Anterior cingulate cortex (tissue), 58 donors: ENCODE measurements around the gene RFX5.
"Not testable (repeated sequence)": the region's sequence is repeated elsewhere in the genome, so short reads cannot be mapped to it uniquely, and the experiment has no call there.

Source experiments
- DNase-seq, 58 donors: peaks; one replicate each; lab custom pipeline; 2025; lab: John Stamatoyannopoulos, UW

The RFX5 gene

DNA sequence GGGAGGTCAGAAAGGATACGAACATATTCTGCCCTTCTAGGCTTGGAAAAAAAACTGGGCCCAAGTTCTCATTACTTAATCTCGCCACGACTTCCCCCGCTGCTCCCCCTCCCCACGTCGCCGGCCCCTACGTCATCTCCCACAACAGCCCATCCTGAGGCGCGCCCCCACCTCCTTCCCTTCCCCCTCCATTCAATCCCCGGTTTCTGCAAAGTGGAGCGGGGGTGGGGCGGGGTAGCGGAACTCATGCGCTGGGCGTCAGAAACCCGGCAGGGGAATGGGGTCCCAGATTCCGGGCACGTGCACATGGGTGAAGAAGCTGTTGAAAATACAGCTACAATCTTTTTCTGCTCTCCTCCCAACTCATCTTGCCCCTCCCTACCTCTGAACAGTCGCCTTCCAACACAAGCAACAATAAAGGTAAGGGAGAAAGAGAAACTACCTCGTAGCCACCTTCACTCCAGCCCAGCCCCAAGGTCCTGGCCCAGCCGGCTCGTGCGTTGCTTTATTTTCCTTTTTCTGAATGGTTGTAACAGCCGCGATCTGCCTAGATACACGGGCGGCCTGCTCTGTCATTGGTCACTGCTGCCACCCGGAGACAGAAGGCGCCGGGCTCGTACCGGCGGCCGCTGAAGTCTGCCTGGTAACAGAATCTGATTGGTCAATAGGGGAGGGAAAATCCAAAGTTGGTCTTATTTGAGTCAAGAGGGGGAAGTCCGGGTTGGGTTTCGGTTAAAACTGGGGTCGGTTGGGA lies at the start of gene RFX5:
Gene RFX5 (minus strand): TSS at position 484 of the 754 bp plus-strand sequence. CDS start 932 bp downstream, outside the sequence.
- peak; percentile 57 to 98 (median 91) for DNase-seq

DNA sequence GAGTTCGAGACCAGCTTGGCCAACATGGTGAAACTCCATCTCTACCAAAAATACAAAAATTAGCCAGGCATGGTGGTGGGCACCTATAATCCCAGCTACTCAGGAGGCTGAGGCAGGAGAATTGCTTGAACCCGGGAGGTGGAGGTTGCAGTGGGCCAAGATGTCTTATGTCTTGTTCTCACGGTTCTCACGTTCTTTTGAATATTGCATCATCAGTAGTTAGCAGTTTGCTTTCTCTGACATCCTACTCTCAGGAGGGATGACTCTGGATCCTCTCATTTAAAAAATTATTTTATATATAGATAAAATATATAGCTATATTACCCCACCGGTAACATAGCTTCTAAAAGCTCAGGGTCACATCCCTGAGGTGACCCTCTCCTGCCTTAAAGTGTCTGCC lies 49.2 kb upstream of the RFX5 start:
- DNase-seq = not testable (repeated sequence)

DNA sequence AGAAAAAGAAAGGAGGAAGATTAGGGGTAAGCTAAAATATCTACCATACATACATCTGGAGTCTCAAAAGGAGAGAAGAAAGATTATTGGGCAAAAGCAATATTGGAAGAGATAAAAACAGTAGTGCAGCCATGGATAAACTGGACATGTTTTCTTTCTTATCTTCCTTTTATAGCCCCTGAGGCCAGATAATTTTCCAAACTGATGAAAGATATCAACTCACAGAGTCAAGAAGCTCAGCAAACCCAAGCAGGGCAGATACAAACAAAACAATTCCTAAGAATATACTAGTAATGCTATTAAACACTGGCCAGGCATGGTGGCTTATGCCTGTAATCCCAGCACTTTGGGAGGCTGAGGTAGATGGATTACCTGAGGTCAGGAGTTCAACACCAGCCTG lies 46.5 kb upstream of the RFX5 start:
- no peak for DNase-seq

DNA sequence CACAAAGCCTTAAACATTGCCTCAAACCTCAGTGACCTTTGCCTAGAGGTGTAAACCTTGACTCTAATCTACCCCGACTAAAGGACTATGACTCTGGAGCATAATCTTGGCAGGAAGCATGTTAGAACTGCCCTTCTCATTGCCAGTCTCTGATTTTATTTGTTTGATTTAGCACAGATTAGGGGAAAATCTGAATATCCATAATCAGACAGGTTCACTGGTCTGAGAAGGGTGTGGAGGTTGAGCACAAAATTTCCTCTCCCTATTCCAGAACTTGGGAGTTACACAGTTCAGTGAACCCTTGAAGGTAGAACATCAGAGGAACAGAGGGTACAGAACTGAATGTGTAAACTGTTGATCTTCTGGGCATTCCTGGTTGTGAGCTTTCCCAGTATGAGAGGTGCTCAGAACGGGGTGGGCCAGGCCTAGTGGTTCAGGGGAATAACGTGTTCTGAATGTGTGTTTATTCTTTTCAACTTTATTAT lies 44.1 kb upstream of the RFX5 start:
- DNase-seq = no peak

DNA sequence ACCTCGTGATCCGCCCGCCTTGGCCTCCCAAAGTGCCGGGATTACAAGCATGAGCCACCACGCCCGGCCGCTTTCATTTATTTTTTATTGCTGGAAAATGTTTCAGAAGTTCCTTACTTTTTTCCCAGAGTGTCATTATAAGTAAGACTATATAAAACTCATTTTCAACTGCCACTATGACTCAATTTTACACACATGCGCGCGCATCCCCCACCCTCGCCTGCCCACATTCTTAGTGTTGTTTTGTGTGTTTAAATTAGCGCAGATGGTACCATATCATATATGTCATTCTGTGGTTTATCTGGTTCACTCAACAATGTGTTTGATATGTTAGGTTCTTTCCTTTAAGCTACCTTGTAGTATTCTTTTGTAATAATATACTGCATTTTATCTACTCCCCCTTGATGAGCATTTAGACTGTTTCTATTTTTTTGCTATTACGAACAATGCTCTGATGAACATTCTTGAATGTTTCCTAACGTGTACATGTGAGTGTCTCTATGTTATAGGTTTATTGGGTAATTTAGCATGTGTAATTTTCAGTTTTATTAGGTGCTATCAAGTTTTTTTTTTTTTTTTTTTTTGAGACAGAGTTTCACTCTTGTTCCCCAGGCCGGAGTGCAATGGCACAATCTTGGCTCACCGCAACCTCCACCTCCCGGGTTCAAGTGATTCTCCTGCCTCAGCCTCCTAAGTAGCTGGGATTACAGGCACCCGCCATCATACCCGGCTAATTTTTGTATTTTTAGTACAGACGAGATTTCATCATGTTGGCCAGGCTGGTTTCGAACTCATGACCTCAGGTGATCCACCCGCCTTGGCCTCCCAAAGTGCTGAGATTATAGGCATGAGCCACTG lies 43.4 kb upstream of the RFX5 start:
- not testable (repeated sequence) for DNase-seq

DNA sequence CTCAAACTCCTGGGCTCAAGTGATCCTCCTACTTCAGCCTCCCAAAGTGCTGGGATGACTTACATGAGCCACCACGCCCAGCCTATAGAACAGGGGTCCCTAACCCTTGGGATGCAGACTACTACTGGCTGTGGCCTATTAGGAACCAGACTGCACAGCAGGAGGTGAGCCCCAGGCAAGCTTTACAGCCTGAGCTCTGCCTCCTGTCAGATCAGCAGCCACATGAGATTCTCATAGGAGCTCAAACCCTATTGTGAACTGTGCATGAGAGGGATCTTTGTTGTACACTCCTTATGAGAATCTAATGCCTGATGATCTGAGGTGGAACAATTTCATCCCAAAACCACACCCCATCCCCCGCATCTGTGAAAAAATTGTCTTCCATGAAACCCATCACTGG lies 39.0 kb upstream of the RFX5 start:
- no peak for DNase-seq

DNA sequence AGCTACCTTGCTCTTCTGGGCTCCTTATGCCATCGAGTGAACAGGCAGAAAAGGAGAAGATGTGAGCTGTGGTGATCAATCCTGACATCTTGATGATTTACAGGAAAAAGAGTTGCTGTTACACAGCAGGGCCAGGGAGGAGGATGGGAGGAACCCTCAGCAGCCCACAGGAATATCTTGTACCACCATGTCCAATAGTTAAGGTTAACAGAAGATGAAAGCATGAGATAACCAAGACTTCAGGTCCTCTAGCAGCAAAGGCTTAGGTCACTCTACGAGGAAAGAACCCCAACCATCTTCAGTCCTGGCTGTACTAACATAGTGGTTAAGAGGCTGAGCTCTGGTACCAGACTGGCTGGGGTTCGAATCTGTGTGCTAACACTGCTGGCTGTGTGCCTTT lies 37.5 kb upstream of the RFX5 start:
- DNase-seq = no peak

DNA sequence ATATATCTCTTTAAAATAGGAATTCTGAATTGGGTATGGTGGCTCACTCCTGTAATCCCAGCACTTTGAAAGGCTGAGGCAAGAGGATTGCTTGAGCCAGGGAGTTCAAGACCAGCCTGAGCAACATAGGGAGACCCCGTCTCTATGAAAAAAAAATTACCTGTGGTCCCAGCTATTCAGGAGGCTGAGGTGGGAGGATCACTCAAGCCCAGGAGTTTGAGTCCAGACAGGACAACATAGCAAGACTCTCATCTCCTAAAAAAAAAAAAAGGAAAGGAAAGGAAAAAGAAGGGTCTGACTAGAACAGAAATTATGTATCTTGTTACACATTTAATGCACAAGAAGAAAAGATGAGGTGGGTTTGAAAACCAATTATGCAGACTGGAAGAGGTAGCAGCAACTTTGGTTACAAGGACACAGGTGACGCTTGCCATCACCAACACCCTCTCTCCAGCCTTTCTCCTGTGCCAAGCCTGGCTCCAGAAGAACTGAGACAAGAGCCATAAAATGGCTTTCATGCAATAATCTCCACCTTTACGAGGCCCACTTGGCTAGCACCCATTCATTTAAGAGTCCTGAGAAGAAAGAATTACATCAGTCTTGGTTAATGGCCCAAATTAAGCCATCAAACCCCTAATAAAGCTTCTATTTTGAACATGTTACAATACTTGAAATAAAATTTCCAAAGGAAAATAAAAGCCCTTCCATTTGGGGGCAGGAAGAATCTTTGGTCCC lies 30.3 kb upstream of the RFX5 start:
- no peak for DNase-seq

DNA sequence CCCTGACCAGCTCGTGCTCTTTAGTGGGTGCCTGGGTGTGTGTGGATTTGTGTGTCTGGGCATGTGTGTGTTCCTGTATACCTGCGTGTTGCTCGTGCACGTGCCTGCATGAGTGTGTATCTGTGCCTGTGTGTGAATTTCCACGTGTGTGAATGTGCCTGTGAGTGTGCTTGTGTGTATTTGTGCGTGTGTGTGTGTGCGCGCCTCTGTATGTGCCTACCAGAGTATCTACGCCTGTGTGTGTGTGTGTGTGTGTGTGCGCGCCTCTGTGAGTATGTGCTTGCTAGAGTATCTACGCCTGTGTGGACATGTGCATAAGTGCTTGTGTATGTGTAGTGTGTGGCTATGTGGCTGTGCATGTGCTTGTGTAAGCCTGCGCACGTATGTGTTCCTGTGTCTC lies 26.1 kb upstream of the RFX5 start:
- DNase-seq = no peak

DNA sequence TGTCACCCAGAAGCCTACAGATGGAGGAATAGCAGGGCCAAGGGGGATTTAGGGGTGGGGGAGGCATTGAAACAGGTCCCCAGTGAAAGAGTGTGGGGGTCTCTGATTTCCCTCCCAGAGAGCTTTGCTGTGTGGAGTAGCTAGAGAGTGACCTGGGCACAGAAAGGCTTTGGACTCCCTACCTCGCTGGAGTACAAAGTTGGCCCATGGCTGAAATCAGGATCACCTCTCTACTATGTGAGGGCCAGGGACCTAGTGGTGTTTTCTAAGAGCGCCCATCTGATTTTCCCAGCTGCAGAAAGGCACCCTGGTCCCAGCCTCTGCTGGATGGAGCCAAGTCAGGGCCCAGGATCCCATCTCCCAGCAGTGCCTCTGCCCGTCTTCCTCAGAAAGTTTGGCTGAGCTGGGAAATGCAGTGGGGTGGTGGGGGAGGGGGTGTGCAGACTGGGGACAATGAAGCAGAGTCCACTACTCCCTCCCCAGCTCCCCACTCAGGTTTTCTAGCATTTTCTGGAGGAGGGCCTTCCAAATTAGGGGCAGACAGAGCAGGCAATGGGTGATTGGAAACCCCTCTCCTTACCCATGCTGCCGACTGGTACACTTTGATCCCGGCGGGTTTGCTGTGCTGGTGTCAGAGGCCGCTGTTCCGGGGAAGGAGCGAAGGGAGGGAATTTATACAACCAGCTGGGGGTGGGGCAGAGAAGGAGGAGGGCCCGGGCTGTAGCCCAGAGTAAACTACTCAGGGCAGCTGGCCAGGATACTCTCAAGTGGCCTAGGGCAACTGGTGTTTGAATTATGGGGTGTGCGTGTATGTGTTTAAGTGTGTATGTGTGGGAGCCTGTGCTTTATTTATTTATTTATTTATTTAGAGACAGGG lies 25.2 kb upstream of the RFX5 start, which contains the start of gene SELENBP1:
Gene SELENBP1 (minus strand): TSS at position 648 of the 877 bp plus-strand sequence. CDS start 64 bp downstream, at position 584.
- DNase-seq = peak in 54 of 58 donors; percentile 3 to 76 (median 53)

DNA sequence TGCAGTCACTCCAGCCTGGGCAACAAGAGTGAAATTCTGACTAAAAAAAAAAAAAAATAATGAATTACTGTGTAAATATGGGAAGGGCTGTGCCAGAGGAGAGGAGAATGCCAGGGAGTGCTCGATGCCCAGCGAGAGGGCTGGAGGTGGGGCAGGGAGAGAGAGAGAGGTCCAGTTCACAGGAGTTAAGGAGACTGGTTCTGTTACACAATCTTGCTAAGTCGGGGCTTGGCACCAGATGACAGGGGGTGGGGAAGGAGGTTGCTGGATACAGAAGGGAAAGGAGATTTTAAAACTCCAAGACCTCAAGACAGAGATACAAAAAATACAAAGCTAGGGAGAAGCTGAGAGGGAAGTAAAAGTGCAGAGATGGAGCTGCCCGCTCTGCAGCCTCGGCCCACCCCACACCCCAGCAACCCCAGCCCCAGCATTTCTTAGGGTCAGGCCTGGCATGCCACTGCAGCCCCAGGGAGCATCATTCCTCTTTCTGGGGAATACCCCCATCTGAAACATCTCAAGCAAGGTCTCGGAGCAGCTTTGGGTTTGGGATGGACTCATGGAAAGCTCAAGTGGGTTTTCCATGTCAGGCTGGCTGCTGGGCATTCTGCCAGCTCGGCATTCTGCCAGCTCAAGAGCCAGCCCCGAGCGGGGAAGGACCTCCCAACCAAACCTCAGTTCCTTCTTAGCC lies 24.5 kb upstream of the RFX5 start:
- DNase-seq = peak in 53 of 58 donors; percentile 7 to 76 (median 44)

DNA sequence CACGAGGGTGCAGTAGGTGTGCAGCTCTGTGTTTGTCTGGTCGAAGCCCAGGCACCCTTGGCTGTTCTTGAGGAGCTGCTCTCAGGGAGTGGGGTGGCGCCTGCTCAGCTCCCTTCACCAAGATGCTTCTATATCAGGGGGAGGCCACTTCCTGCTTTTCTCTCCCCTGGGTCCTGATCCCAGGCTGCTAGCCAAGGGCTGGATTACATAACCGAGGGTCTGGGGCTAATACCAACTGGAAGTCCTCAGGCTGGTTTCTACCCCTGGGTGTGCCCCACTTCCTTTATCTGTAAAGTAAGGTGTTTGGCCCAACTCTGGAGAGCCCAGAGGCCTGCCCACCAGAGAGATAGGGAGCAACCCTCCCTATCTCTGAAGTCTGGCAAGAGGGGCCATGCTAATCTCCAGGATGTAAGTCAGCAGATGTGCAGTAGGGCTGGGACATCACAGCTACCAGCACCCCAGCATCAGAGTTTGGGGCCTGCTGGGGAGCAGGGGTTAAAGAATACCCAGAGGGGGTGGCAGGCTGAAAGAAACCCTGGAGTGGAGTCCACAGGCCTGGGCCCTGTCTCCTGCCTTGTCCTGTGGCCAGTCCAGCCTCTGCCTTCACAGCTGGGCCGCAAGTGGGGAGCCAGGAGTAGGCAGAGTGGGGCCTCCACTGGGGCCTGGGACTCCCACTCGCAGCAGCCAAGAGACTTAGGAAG lies 23.3 kb upstream of the RFX5 start:
- peak in 1 of 58 donors; percentile 2 for DNase-seq

DNA sequence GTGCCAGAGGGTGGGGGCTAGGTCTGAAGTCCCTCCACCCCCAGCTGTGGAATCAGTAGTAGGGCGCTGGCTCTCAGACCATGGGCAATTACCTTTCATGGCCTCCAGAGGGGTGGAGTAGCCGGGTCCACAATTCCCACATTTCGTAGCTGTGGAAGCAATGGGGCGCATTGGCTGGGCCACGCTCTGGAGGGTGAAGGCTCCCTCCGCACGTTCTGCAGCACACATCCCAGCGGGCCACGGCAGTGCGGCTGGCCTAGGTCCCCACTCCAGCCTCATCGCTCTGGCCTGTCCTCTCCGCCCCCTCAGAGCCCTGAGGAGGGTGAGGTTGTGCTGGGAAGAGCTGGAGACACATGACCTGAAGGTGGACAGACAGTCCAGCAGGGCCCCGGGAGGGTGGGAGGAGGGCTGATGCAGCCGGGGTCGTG lies 22.6 kb upstream of the RFX5 start:
- no peak for DNase-seq

DNA sequence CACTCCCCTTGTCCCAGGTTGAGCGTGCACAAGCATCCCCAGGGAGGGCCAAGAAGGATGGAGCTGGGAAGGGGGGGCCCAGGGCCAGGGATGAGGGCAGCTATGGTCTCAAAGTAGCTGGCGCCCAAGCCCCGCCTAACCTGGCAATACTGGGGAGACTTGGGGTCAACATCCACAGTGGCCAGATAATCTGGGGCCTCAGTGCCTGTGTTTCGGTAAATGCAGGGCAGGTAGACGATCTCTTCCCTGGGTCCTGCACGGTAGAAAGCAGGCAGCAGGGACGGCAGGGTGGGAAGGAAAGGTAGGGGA lies 22.2 kb upstream of the RFX5 start:
- no peak for DNase-seq

DNA sequence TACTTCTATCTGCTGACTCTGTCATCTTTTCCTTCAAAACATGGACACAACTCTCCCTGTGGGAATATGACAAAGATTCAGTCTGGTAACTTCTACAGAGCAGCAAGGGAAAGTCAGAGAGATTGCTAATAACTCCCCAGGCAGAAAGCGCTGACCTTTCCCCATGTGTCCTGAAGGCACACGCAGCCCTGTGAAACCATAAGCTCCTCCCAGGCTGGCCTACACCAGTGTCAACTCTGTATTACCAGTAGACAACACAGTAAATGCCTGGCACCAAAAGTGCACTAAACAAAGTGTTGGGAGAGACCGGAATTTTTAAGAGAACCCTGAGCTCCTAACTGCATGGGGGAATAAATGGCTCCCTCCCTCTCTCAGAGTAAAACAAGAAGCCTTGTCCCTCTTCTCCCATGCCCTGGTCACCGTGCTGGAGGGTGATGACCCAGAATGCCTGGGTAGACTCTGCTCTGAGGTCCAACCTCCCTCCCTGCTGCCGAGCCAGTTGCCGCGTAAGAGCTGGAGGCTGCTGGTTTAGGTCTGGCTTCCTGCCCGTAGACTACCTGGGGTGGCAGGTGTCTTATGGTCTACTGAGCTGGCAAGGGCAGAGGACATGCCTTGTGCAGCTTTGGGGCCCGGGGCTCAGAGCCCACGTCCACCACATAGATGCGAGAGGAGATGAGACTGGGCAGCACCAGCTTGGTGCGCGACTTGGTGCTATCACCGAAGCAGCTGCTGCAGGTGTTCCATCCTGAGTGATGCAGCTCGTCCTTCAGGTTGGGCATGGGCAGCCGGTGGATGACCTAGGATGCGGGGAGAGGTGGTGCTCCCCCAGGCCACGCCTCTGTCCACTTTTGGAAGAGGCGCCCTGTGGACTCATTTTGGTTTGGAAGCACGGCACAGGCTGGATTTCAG lies 21.6 kb upstream of the RFX5 start:
- DNase-seq = no peak

DNA sequence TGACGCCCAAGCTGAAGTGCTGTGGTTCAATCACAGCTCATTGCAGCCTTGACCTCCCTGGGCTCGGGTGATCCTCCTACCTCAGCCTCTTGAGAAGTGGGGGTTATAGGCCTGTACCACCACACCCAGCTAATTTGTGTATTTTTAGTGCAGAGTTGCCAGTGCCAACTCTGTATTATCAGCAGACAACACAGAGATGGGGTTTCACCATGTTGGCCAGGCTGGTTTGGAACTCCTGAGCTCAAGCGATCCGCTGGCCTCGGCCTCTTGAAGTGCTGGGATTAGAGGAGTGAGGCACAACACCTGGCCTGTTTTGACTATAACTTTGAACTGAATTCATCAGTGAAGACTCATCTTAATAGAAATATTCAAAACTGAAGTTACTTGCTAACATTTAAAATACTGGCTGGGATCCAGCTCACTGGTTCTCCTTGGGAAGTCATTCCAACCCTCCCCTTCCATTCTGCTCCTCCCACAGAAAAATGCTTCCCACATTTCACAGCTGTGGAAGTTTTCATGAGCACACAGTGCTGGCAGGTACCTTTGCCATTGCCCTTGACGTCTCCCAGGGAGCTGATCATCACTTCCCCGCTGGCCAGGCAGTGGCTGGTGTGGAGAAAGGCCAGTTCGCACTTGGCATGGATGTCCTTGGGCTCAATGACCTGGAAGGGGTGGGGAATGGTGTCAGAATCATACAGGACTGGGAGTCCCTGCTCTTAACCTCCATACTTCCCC lies 20.8 kb upstream of the RFX5 start:
- peak in 1 of 58 donors; percentile 13 for DNase-seq

DNA sequence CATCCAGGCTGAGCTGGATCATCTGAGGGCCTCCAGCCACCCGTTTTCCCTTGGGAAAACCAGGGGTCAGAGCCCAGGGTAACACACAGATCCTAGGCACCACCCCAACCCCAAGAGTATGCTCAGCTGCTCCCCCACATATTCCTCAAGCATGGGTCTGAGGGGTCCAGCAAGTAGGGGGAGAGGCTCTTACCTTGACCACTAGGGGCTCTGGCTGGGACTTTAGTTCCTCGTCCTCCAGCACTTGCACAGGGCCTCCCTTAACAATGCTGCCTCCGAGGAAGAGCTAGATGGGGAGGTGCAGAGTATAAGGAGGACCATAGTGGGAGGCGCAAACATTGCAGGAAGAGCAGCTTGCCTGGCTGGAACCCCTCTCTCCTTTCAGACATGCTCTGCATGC lies 17.9 kb upstream of the RFX5 start:
- DNase-seq = no peak
